NCI-H1436 (cell line): Measurements from ENCODE around the gene DCAF7.

ENCODE experiments used
- DNase-seq: peaks from one replicate; lab custom pipeline; 2025; lab: John Stamatoyannopoulos, UW

The DCAF7 gene

GRCh38 chr17:63588797-63589196 lies 38.5 kb downstream of the DCAF7 start:
- no peak for DNase-seq

GRCh38 chr17:63589646-63590045 lies 39.4 kb downstream of the DCAF7 start:
- no peak for DNase-seq

- no peak for DNase-seq
Observed at GRCh38 chr17:63592797-63593196, 42.5 kb downstream of the DCAF7 start.

GRCh38 chr17:63595132-63595531 lies 44.9 kb downstream of the DCAF7 start:
- no peak for DNase-seq

GRCh38 chr17:63596856-63597586 lies 46.7 kb downstream of the DCAF7 start:
- DNase-seq, result no peak

GRCh38 chr17:63598281-63598680 lies 48.0 kb downstream of the DCAF7 start:
- DNase-seq, result no peak

- DNase-seq, result peak; percentile 82
Observed at GRCh38 chr17:63600569-63601438, 50.5 kb downstream of the DCAF7 start, which contains the start of gene TACO1. TACO1 (plus strand) TSS chr17:63600895; CDS start chr17:63601084, 189 bp downstream.

GRCh38 chr17:63601439-63602371 lies 51.4 kb downstream of the DCAF7 start:
- no peak for DNase-seq

- DNase-seq, result no peak
Observed at GRCh38 chr17:63609816-63610573, 59.7 kb downstream of the DCAF7 start.

- DNase-seq, result no peak
Observed at GRCh38 chr17:63610854-63611253, 60.6 kb downstream of the DCAF7 start.

GRCh38 chr17:63611354-63611753 lies 61.1 kb downstream of the DCAF7 start:
- DNase-seq, result no peak

GRCh38 chr17:63613663-63614062 lies 63.4 kb downstream of the DCAF7 start:
- DNase-seq, result no peak

- no peak for DNase-seq
Observed at GRCh38 chr17:63621229-63621683, 71.0 kb downstream of the DCAF7 start.

- peak; percentile 100 for DNase-seq
Observed at GRCh38 chr17:63621684-63622573, 71.7 kb downstream of the DCAF7 start, which contains the start of gene MAP3K3. MAP3K3 (plus strand) TSS chr17:63622417; CDS start chr17:63622760, 343 bp downstream.

GRCh38 chr17:63622574-63623390 lies 72.5 kb downstream of the DCAF7 start:
- DNase-seq, result peak; percentile 13

GRCh38 chr17:63623786-63624530 lies 73.7 kb downstream of the DCAF7 start:
- DNase-seq, result no peak

GRCh38 chr17:63624531-63624880 lies 74.2 kb downstream of the DCAF7 start:
- DNase-seq, result no peak

GRCh38 chr17:63626551-63627180 lies 76.4 kb downstream of the DCAF7 start:
- DNase-seq, result no peak
